ENCODE data around the gene RASA4B. TPM values are rescaled to one million over a fixed set of nuclear protein-coding genes. Genes with fewer than 3 reads are reported as not detected.

The RASA4B gene
- total RNA-seq, 4 donors from 2014 or later, result 26.5 to 30.7 (median 28.4) TPM

- peaks cover 43% of the 10 kb centered on the region for H3K36me3 ChIP-seq
- no peaks in the 10 kb centered on the region for H3K27me3 ChIP-seq
- no peaks in the 10 kb centered on the region for H3K9me3 ChIP-seq
- no peak overlapping the region for H3K4me3 ChIP-seq
- no peak for TF ChIP-seq EP300 (IDR thresholded peaks at IDR 0.05)
- no peak for DNase-seq (ENCODE audit: low spot score in 2 of 2)
- H3K4me1 ChIP-seq, result peaks cover 4% of the 10 kb centered on the region
- no peak overlapping the region for H3K27ac ChIP-seq
- 66% methylated on average over 5 of the region's 12 CpGs for WGBS
These were observed 63.1 kb downstream of the RASA4B start for GRCh38 chr7:102454468-102454867.

- H3K27me3 ChIP-seq, result no peaks in the 10 kb centered on the region
- peaks cover 4% of the 10 kb centered on the region for H3K4me1 ChIP-seq
- no peak for DNase-seq (ENCODE audit: low spot score in 2 of 2)
- no peak overlapping the region for H3K27ac ChIP-seq
- peaks cover 32% of the 10 kb centered on the region for H3K36me3 ChIP-seq
- 70% methylated on average over 6 of the region's 7 CpGs for WGBS
- H3K4me3 ChIP-seq, result no peak overlapping the region
- no peak for TF ChIP-seq POLR2A (IDR thresholded peaks at IDR 0.05)
- TF ChIP-seq, protein P1, sequence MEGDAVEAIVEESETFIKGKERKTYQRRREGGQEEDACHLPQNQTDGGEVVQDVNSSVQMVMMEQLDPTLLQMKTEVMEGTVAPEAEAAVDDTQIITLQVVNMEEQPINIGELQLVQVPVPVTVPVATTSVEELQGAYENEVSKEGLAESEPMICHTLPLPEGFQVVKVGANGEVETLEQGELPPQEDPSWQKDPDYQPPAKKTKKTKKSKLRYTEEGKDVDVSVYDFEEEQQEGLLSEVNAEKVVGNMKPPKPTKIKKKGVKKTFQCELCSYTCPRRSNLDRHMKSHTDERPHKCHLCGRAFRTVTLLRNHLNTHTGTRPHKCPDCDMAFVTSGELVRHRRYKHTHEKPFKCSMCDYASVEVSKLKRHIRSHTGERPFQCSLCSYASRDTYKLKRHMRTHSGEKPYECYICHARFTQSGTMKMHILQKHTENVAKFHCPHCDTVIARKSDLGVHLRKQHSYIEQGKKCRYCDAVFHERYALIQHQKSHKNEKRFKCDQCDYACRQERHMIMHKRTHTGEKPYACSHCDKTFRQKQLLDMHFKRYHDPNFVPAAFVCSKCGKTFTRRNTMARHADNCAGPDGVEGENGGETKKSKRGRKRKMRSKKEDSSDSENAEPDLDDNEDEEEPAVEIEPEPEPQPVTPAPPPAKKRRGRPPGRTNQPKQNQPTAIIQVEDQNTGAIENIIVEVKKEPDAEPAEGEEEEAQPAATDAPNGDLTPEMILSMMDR (IDR thresholded peaks at IDR 0.05), result no peak
- TF ChIP-seq EP300 (IDR thresholded peaks at IDR 0.05), result no peak
- TF ChIP-seq POLR2AphosphoS5 (IDR thresholded peaks at IDR 0.05), result no peak
- no peaks in the 10 kb centered on the region for H3K9me3 ChIP-seq
These were observed 64.3 kb downstream of the RASA4B start for GRCh38 chr7:102453319-102453718.

- DNase-seq (ENCODE audit: low spot score in 2 of 2), result no peak
- Histone ChIP-seq H3K4me3 (no peak overlapping the region), H3K27ac (no peak overlapping the region), H3K9me3 (no peaks in the 10 kb centered on the region), H3K4me1 (peaks cover 4% of the 10 kb centered on the region), H3K27me3 (no peaks in the 10 kb centered on the region), H3K36me3 (peaks cover 27% of the 10 kb centered on the region)
- TF ChIP-seq, protein P1 (IDR thresholded peaks at IDR 0.05), result no peak
- TF ChIP-seq POLR2A (IDR thresholded peaks at IDR 0.05), result no peak
- no peak for TF ChIP-seq EP300 (IDR thresholded peaks at IDR 0.05)
- TF ChIP-seq POLR2AphosphoS5 (IDR thresholded peaks at IDR 0.05), result no peak
- 86% methylated on average over 6 of the region's 6 CpGs for WGBS
These were observed 65.1 kb downstream of the RASA4B start for GRCh38 chr7:102452451-102452850.

GRCh38 chr7:102451371-102452054, 66.1 kb downstream of the RASA4B start:
- no peak for TF ChIP-seq POLR2A (IDR thresholded peaks at IDR 0.05)
- TF ChIP-seq, protein P1 (IDR thresholded peaks at IDR 0.05), result no peak
- TF ChIP-seq EP300 (IDR thresholded peaks at IDR 0.05), result no peak
- no peak for TF ChIP-seq POLR2AphosphoS5 (IDR thresholded peaks at IDR 0.05)
- 35% methylated on average over 14 of the region's 23 CpGs for WGBS
- Histone ChIP-seq H3K27me3 (no peaks in the 10 kb centered on the region), H3K9me3 (no peaks in the 10 kb centered on the region), H3K27ac (no peak overlapping the region), H3K4me3 (no peak overlapping the region), H3K36me3 (peaks cover 27% of the 10 kb centered on the region), H3K4me1 (peaks cover 4% of the 10 kb centered on the region)
- DNase-seq (ENCODE audit: low spot score in 2 of 2), result no peak

GRCh38 chr7:102450242-102450641, 67.3 kb downstream of the RASA4B start:
- TF ChIP-seq EP300 (IDR thresholded peaks at IDR 0.05), result no peak
- TF ChIP-seq, protein P1 (IDR thresholded peaks at IDR 0.05), result no peak
- TF ChIP-seq POLR2AphosphoS5 (IDR thresholded peaks at IDR 0.05), result no peak
- TF ChIP-seq POLR2A (IDR thresholded peaks at IDR 0.05), result no peak
- H3K27me3 ChIP-seq, result no peaks in the 10 kb centered on the region
- no peak for DNase-seq (ENCODE audit: low spot score in 2 of 2)
- no peaks in the 10 kb centered on the region for H3K9me3 ChIP-seq
- no peak overlapping the region for H3K4me3 ChIP-seq
- peaks cover 4% of the 10 kb centered on the region for H3K4me1 ChIP-seq
- H3K36me3 ChIP-seq, result peaks cover 19% of the 10 kb centered on the region
- WGBS, result 78% methylated on average over 6 of the region's 6 CpGs
- no peak overlapping the region for H3K27ac ChIP-seq

All from suprapubic skin (tissue), 4 donors.